Ovary (tissue), 3 donors: ENCODE measurements around the gene ZC3HAV1.

Experiments
- CTCF ChIP-seq, 3 donors: fragments of 450-650 bp in 2 of 3; fragments of 200-600 bp in 1 of 3; IDR thresholded peaks; one replicate each; pipeline versions ENCODE4 v1.5.1 to v1.8.0; 2016 to 2022; ENCODE audit warnings: antibody characterized with exemption in 3 of 3, mild to moderate bottlenecking in 1 of 3
- EP300 ChIP-seq: sonication (generic); formaldehyde crosslinking; IDR thresholded peaks from one replicate; pipeline ENCODE4 v1.6.1; 2017; ENCODE audit warnings: antibody characterized with exemption
- POLR2A ChIP-seq: fragments of 450-650 bp; IDR thresholded peaks from one replicate; pipeline ENCODE4 v1.6.1; 2017; ENCODE audit warnings: antibody characterized with exemption, mild to moderate bottlenecking, moderate library complexity
- donor health status: DM: no; HTN: no; CAD: no.

- no peak for TF ChIP-seq CTCF (IDR thresholded peaks at IDR 0.05)
- TF ChIP-seq POLR2A = no peak
- no peak for TF ChIP-seq EP300
Measured at GRCh38 chr7:139106959-139107358, 2.6 kb downstream of the ZC3HAV1 start.
